ENCODE results near the gene PLEKHS1. TPM values are rescaled to one million over a fixed set of nuclear protein-coding genes. Genes with fewer than 3 reads are reported as not detected.

Gene PLEKHS1
- total RNA-seq = 0.07 TPM in 1 of 2 replicates, not detected in the other

DNA sequence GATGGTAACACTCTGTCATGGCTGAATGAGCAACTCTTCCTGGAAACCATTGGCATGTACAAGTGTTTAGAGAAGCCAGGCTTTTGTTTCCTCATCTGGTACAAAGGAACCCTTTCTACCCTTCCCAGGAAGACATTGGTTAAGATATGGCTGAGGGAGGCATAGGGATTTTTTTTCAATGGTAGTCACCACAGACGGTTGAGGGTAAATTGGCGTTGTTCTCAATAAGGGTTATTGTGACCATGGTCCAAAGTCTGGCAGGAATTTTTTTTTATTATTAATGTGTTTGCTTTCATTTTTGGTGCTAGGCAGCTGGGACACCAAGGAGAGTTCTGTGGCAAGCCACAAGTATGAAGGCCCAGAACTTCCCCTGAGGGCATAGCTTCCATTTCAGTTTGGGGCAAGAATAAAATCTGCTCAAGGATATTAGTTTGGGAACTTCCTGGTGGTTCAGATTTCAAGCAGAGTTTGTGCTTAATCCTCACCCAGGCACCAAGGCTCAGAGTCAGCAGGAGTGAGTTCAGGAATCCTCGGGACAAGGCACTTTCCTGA lies at the start of gene PLEKHS1:
Gene PLEKHS1 (plus strand): TSS at position 502 of the 552 bp plus-strand sequence. CDS start 3,596 bp downstream, outside the sequence.
- no peaks in the 10 kb centered on the region for H3K4me1 Mint-ChIP-seq

DNA sequence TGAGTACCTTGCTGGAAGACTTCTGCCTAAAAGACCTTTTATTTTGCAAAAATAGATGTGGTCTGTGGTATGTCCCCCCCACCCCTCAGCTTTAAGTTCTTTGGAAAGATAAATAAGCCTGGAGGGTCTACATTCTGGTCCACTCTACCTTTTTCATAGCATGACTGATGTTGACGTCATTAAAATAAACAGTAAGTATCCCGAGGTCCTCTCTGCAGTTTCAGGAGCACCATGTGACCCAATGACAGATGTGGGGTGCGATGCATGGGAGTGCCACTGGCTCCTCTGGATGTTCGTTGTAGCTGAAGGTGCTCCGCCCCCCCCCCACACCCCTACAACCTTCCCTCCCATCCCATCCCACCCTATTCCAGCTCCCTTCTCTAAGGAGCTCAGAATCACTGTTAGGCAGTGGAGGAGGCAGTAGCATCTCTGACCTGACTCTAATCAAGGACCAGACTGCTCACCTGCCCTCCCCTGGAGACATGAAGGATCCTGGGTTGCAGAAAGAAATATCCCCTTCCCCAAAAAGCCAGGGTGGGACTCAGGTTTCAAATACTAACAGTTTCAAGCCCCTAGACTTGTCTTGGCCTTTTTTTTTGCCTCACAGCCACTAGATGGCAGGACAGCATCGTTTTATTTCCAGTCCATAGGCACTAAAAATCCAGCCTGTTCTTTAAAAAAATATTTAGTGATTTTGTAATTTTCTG lies 46.7 kb upstream of the PLEKHS1 start:
- ChIA-PET CTCF (interaction anchor here (0.6 to 1.5 kb wide), 3 partner anchors 15 to 753 kb away, joined by 3 to 4 read pairs (median 3); partner anchors contain the start of gene CASP7), POLR2A (interaction anchor here (0.7 kb wide), 1 partner anchor 149 kb away, joined by 5 read pairs; the partner anchor contains the start of gene DCLRE1A)
- intact Hi-C loops (cut with micrococcal nuclease) = loop anchor here (1.0 to 10.0 kb wide), 4 partner anchors 25 to 770 kb away; partner anchors contain the start of genes CASP7 and VWA2
- no peak overlapping the region for H3K27ac Mint-ChIP-seq
- H3K4me1 Mint-ChIP-seq = peaks cover 13% of the 10 kb centered on the region
- H3K9me3 Mint-ChIP-seq = no peaks in the 10 kb centered on the region
- H3K4me3 Mint-ChIP-seq = no peak overlapping the region
- TF ChIP-seq, protein P1, sequence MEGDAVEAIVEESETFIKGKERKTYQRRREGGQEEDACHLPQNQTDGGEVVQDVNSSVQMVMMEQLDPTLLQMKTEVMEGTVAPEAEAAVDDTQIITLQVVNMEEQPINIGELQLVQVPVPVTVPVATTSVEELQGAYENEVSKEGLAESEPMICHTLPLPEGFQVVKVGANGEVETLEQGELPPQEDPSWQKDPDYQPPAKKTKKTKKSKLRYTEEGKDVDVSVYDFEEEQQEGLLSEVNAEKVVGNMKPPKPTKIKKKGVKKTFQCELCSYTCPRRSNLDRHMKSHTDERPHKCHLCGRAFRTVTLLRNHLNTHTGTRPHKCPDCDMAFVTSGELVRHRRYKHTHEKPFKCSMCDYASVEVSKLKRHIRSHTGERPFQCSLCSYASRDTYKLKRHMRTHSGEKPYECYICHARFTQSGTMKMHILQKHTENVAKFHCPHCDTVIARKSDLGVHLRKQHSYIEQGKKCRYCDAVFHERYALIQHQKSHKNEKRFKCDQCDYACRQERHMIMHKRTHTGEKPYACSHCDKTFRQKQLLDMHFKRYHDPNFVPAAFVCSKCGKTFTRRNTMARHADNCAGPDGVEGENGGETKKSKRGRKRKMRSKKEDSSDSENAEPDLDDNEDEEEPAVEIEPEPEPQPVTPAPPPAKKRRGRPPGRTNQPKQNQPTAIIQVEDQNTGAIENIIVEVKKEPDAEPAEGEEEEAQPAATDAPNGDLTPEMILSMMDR (IDR thresholded peaks at IDR 0.05) = no peak
- DNase-seq (no peak), ATAC-seq (ENCODE audit: low read depth) (no peak)
- peaks cover 46% of the 10 kb centered on the region for H3K36me3 Mint-ChIP-seq (ENCODE audit: low read depth)
- H3K27me3 Mint-ChIP-seq = no peaks in the 10 kb centered on the region

More for the DNA sequence above, at the start of gene PLEKHS1:
- ChIA-PET POLR2A (no interaction called here), CTCF (no interaction called here)
- Mint-ChIP-seq H3K4me3 (no peak within 1 kb of the TSS), H3K27me3 (peaks cover 7% of the 10 kb centered on the region), H3K9me3 (no peaks in the 10 kb centered on the region), H3K27ac (no peak within 1 kb of the TSS), H3K36me3 (ENCODE audit: low read depth) (no peaks in the 10 kb centered on the region)
- DNase-seq (no peak), ATAC-seq (ENCODE audit: low read depth) (no peak)
- TF ChIP-seq, protein P1 (IDR thresholded peaks at IDR 0.05) = no peak
- intact Hi-C loops (cut with micrococcal nuclease) = no loop called here

DNA sequence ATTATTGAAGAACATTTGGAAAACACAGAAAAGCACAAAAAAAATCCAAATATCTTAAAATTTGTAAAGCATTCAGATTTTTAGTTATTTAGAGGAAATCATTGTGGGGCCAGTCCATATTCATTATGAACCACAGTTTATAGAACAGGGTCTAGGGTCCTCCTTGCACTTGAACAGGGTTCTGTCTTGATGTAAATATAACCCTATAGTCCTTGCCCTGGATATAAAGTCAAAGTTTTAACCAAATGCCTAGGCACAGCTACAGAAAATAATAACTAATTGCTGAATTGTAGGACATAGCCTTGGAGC lies 46.2 kb upstream of the PLEKHS1 start:
- Mint-ChIP-seq H3K27ac (no peak overlapping the region), H3K36me3 (ENCODE audit: low read depth) (peaks cover 40% of the 10 kb centered on the region), H3K9me3 (no peaks in the 10 kb centered on the region), H3K4me3 (no peak overlapping the region), H3K27me3 (no peaks in the 10 kb centered on the region), H3K4me1 (peaks cover 13% of the 10 kb centered on the region)
- ChIA-PET CTCF (interaction anchor here (1.5 kb wide), 1 partner anchor 26 kb away, joined by 4 read pairs; the partner anchor contains the start of gene CASP7), POLR2A (interaction anchor here (0.7 kb wide), 1 partner anchor 148 kb away, joined by 5 read pairs; the partner anchor contains the start of gene DCLRE1A)
- ATAC-seq (ENCODE audit: low read depth) (no peak), DNase-seq (no peak)
- intact Hi-C loops (cut with micrococcal nuclease) = loop anchor here (1.0 to 10.0 kb wide), 4 partner anchors 26 to 770 kb away; partner anchors contain the start of genes CASP7 and VWA2
- TF ChIP-seq, protein P1 (IDR thresholded peaks at IDR 0.05) = no peak

DNA sequence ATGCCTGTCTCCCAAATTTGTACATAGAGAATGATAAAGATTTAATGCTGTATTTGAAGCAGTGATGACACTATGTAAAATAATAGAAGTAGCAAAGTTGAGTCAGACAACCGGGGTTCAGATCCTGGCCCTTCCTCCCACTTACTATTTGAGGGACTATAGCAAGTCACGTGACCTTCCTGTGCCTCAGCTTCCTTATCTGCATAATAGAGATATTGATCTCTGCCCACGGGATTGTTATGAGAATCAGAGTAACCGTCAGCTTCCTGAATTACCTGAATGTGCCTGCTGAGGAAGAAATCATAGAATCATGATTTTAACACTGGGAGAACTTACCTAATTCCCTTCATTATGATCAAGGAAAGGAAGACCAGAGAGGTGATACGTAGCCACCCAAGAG lies 44.9 kb upstream of the PLEKHS1 start:
- no peak for ATAC-seq (ENCODE audit: low read depth)
- Mint-ChIP-seq H3K9me3 (no peaks in the 10 kb centered on the region), H3K36me3 (ENCODE audit: low read depth) (peaks cover 37% of the 10 kb centered on the region), H3K27ac (no peak overlapping the region), H3K27me3 (no peaks in the 10 kb centered on the region), H3K4me1 (peaks cover 13% of the 10 kb centered on the region), H3K4me3 (no peak overlapping the region)
- ChIA-PET POLR2A (no interaction called here), CTCF (interaction anchor here (1.0 to 1.2 kb wide), 2 partner anchors 25 to 395 kb away, joined by 3 read pairs; no protein-coding TSS in a partner anchor)
- TF ChIP-seq, protein P1 (IDR thresholded peaks at IDR 0.05) = no peak
- no peak for DNase-seq
- intact Hi-C loops (cut with micrococcal nuclease) = loop anchor here (10.0 kb wide), 1 partner anchor 768 kb away; no protein-coding TSS in a partner anchor

DNA sequence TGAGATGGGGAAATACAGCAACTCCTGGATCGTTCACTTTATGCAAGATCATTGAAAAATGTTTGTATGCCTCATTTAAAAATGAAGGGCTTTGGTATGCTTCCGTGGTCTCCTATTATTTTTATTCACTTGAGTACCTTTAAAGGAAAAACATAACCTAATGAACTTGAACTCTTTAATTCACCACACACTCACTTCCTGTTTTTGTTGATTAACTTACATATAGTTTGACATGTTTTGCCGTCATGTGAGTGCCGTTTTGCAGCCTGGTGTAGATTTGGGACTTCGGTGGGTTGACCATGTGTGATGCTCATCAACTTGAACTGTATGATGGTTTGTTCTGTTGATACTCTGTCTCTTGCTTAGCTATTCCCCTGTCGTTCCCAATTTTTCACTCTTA lies 42.8 kb upstream of the PLEKHS1 start:
- intact Hi-C loops (cut with micrococcal nuclease) = loop anchor here (10.0 kb wide), 1 partner anchor 766 kb away; no protein-coding TSS in a partner anchor
- Mint-ChIP-seq H3K4me1 (peaks cover 13% of the 10 kb centered on the region), H3K4me3 (no peak overlapping the region), H3K36me3 (ENCODE audit: low read depth) (peaks cover 39% of the 10 kb centered on the region), H3K27me3 (no peaks in the 10 kb centered on the region), H3K9me3 (no peaks in the 10 kb centered on the region), H3K27ac (no peak overlapping the region)
- ChIA-PET CTCF (no interaction called here), POLR2A (no interaction called here)
- DNase-seq (no peak), ATAC-seq (ENCODE audit: low read depth) (no peak)
- TF ChIP-seq, protein P1 (IDR thresholded peaks at IDR 0.05) = no peak

All from activated B cell treated with CpG ODN at 0.5 μM for 24 hours (primary cell).